ENCODE data around the gene CENPX.

GRCh38 chr17:82019690-82020571, 2.7 kb downstream of the CENPX start:
- TF ChIP-seq HMG20B (CRISPR knock-in tag; conservative IDR thresholded peaks at IDR 0.05) = no peak
- TF ChIP-seq SALL2 (CRISPR knock-in tag; IDR thresholded peaks at IDR 0.05) = no peak
- 0 out of 2 replicates have a peak, but pooled peaks have one; percentile 26 for TF ChIP-seq FOSL2 (CRISPR knock-in tag; IDR thresholded peaks at IDR 0.05)
- no peak for TF ChIP-seq PRPF4 (IDR thresholded peaks at IDR 0.05; ENCODE audit: low read depth, low read length, poor library complexity, severe bottlenecking)
- peak; percentile 96 for TF ChIP-seq CTCF (CRISPR knock-in tag; IDR thresholded peaks at IDR 0.05)
- TF ChIP-seq MYNN (CRISPR knock-in tag; IDR thresholded peaks at IDR 0.05; ENCODE audit: low read depth) = no peak
- no peak for TF ChIP-seq STAT6 (CRISPR knock-in tag; IDR thresholded peaks at IDR 0.05; ENCODE audit: borderline replicate concordance)
- TF ChIP-seq POLR2AphosphoS2 (IDR thresholded peaks at IDR 0.05; ENCODE audit: low read depth, low read length) = no peak; the same call in 1 of the 2 replicates
- TF ChIP-seq NR3C1 (CRISPR knock-in tag; IDR thresholded peaks at IDR 0.05) = no peak
- TF ChIP-seq ZZZ3 (CRISPR knock-in tag; IDR thresholded peaks at IDR 0.05; ENCODE audit: borderline replicate concordance) = no peak
- no peak for TF ChIP-seq ZKSCAN5 (CRISPR knock-in tag; IDR thresholded peaks at IDR 0.05)
- TF ChIP-seq KDM5B (CRISPR knock-in tag; IDR thresholded peaks at IDR 0.05; ENCODE audit: borderline replicate concordance) = peak; percentile 84; the same call in 1 of the 2 replicates

All from HepG2 (cell line).